HTERT RPE-1 (cell line): ENCODE measurements around the gene LRRN4CL.
"Not testable (repeated sequence)": the region's sequence is repeated elsewhere in the genome, so short reads cannot be mapped to it uniquely, and the experiment has no call there.

Source experiments
- in situ Hi-C: fragments of 300-500 bp; cut with MboI; formaldehyde crosslinking; loops from 4 replicates; pipeline ENCODE4 v1.14.3; 2020; ENCODE audit warnings: low sequenced_read_pairs

The LRRN4CL gene

GRCh38 chr11:62677156-62677555, 12.2 kb downstream of the LRRN4CL start:
- in situ Hi-C loops: no loop called here

GRCh38 chr11:62676698-62677097, 12.6 kb downstream of the LRRN4CL start:
- in situ Hi-C loops: no loop called here

- in situ Hi-C loops: not testable (repeated sequence)
Measured at GRCh38 chr11:62675415-62675814, 13.9 kb downstream of the LRRN4CL start.

GRCh38 chr11:62673196-62673525, 16.2 kb downstream of the LRRN4CL start:
- in situ Hi-C loops: no loop called here

- in situ Hi-C loops: no loop called here
Measured at GRCh38 chr11:62671608-62672389, 17.5 kb downstream of the LRRN4CL start, which contains the start of the genes LBHD1 and UQCC3. TSS of gene LBHD1 (minus strand) at chr11:62672267. CDS start at chr11:62670031, 2,236 bp downstream. TSS of gene UQCC3 (plus strand) at chr11:62671673. CDS start at chr11:62671746, 73 bp downstream.

GRCh38 chr11:62671236-62671607, 18.1 kb downstream of the LRRN4CL start:
- in situ Hi-C loops: no loop called here

- in situ Hi-C loops: no loop called here
Measured at GRCh38 chr11:62669420-62670161, 19.7 kb downstream of the LRRN4CL start.

GRCh38 chr11:62667460-62667859, 21.9 kb downstream of the LRRN4CL start:
- in situ Hi-C loops: no loop called here

- in situ Hi-C loops: no loop called here
Measured at GRCh38 chr11:62666259-62666926, 22.9 kb downstream of the LRRN4CL start.

GRCh38 chr11:62665599-62666258, 23.6 kb downstream of the LRRN4CL start:
- in situ Hi-C loops: no loop called here

GRCh38 chr11:62665075-62665598, 24.2 kb downstream of the LRRN4CL start, which contains the start of the genes C11orf98 and CSKMT:
TSS of gene C11orf98 (minus strand) at chr11:62665210. CDS start at chr11:62665169, 41 bp downstream.
TSS of gene CSKMT (plus strand) at chr11:62665312. CDS start at chr11:62665880, 568 bp downstream.
- in situ Hi-C loops: no loop called here

GRCh38 chr11:62664405-62665074, 24.8 kb downstream of the LRRN4CL start:
- in situ Hi-C loops: no loop called here

- in situ Hi-C loops: no loop called here
Measured at GRCh38 chr11:62656796-62657429, 32.4 kb downstream of the LRRN4CL start.

- in situ Hi-C loops: no loop called here
Measured at GRCh38 chr11:62654297-62654696, 35.0 kb downstream of the LRRN4CL start.

GRCh38 chr11:62652161-62653006, 36.9 kb downstream of the LRRN4CL start:
- in situ Hi-C loops: no loop called here

- in situ Hi-C loops: not testable (repeated sequence)
Measured at GRCh38 chr11:62650283-62650682, 39.0 kb downstream of the LRRN4CL start.

- in situ Hi-C loops: no loop called here
Measured at GRCh38 chr11:62649486-62649885, 39.8 kb downstream of the LRRN4CL start.

GRCh38 chr11:62648967-62649364, 40.4 kb downstream of the LRRN4CL start:
- in situ Hi-C loops: no loop called here
